K562 (cell line): ENCODE results near the gene FARP2. TPM values are rescaled to one million over a fixed set of nuclear protein-coding genes. Genes with fewer than 3 reads are reported as not detected.

Experiments used
- BRF1 ChIP-seq: IDR thresholded peaks from 3 replicates; pipeline ENCODE4 v1.6.1; 2011; ENCODE audit warnings: borderline replicate concordance, mild to moderate bottlenecking; ENCODE audit not compliant: insufficient read length; ENCODE audit errors: extremely low read depth
- FOSL1 ChIP-seq: fragments of 200-800 bp; sonication (Bioruptor generic); conservative IDR thresholded peaks from 2 replicates; pipeline ENCODE4 v1.6.1; 2016; ENCODE audit warnings: missing genetic modification characterization, missing compliant biosample characterization
- ID3 ChIP-seq, 2 experiments: fragments of 250-450 bp in 1 of 2; fragments of 450-650 bp in 1 of 2; sonication (Bioruptor Pico) in 1 of 2; IDR thresholded peaks; 2 replicates each; pipeline versions ENCODE4 v1.6.1 to v1.8.0; 2016 to 2021; ENCODE audit warnings: mild to moderate bottlenecking in 2 of 2, moderate library complexity in 2 of 2, missing compliant biosample characterization in 1 of 2, missing genetic modification characterization in 1 of 2
- NR2C2 ChIP-seq, 2 experiments: fragments of 200-800 bp in 1 of 2; sonication (Bioruptor generic) in 1 of 2; sonication (generic) in 1 of 2; formaldehyde crosslinking in 1 of 2; IDR thresholded peaks; 2 replicates each; pipeline versions ENCODE4 v1.6.1 to v1.8.0; 2016 to 2022; ENCODE audit warnings: mild to moderate bottlenecking in 1 of 2, missing compliant biosample characterization in 1 of 2, missing genetic modification characterization in 1 of 2, missing genetic modification reagents in 1 of 2
- PHF8 ChIP-seq: fragments of 200-600 bp; sonication (generic); IDR thresholded peaks from 2 replicates; pipeline ENCODE4 v1.6.1; 2012; ENCODE audit warnings: mixed run types, mild to moderate bottlenecking, inconsistent platforms, low read length, moderate library complexity, borderline replicate concordance
- PKNOX1 ChIP-seq: fragments of 450-650 bp; IDR thresholded peaks from 2 replicates; pipeline ENCODE4 v1.6.1; 2016
- RBBP5 ChIP-seq: fragments of 200-600 bp; sonication (generic); IDR thresholded peaks from 2 replicates; pipeline ENCODE4 v1.6.1; 2012; ENCODE audit warnings: borderline replicate concordance, mild to moderate bottlenecking, low read length, control low read depth, inconsistent platforms; ENCODE audit not compliant: insufficient read depth, poor library complexity, severe bottlenecking
- RBM22 ChIP-seq: fragments of 200-400 bp; formaldehyde crosslinking; IDR thresholded peaks from 2 replicates; pipeline ENCODE4 v1.6.1; 2018; ENCODE audit warnings: low read length, low read depth; ENCODE audit not compliant: poor library complexity, severe bottlenecking
- SAFB ChIP-seq: fragments of 200-400 bp; formaldehyde crosslinking; IDR thresholded peaks from 2 replicates; pipeline ENCODE4 v1.6.1; 2017; ENCODE audit warnings: low read depth, low read length, borderline replicate concordance
- TAF1 ChIP-seq: IDR thresholded peaks from 2 replicates; pipeline ENCODE4 v1.6.1; 2011; ENCODE audit warnings: mild to moderate bottlenecking, low read length, moderate library complexity; ENCODE audit not compliant: insufficient read depth, control insufficient read depth, severe bottlenecking; ENCODE audit errors: extremely low read depth
- TGIF2 ChIP-seq: sonication (generic); formaldehyde crosslinking; IDR thresholded peaks from 2 replicates; pipeline ENCODE4 v1.8.1; 2022; ENCODE audit warnings: mild to moderate bottlenecking, missing genetic modification reagents, moderate library complexity
- YY1 ChIP-seq, 3 experiments: IDR thresholded peaks; 2 replicates each; pipeline ENCODE4 v1.6.1; 2011; ENCODE audit warnings: low read length in 2 of 3, mild to moderate bottlenecking in 2 of 3, moderate library complexity in 2 of 3, borderline replicate concordance in 1 of 3, control low read depth in 1 of 3, low read depth in 1 of 3; ENCODE audit not compliant: insufficient read depth in 3 of 3, insufficient replicate concordance in 2 of 3, control insufficient read depth in 1 of 3, insufficient read length in 1 of 3; ENCODE audit errors: extremely low read depth in 1 of 3
- ZBTB1 ChIP-seq: sonication (generic); formaldehyde crosslinking; IDR thresholded peaks from 2 replicates; pipeline ENCODE4 v1.8.1; 2023; ENCODE audit warnings: missing genetic modification reagents, low read depth, mild to moderate bottlenecking, borderline replicate concordance
- ZBTB7A ChIP-seq: IDR thresholded peaks from 2 replicates; pipeline ENCODE4 v1.6.1; 2011; ENCODE audit warnings: low read depth, mild to moderate bottlenecking, low read length, moderate library complexity, borderline replicate concordance; ENCODE audit not compliant: control insufficient read depth
- ZNF639 ChIP-seq, 2 experiments: fragments of 200-800 bp in 1 of 2; sonication (Bioruptor generic) in 1 of 2; sonication (generic) in 1 of 2; formaldehyde crosslinking in 1 of 2; IDR thresholded peaks in 1 of 2; conservative IDR thresholded peaks in 1 of 2; 2 replicates each; pipeline versions ENCODE4 v1.5.0 to v1.6.1; 2016 to 2020; ENCODE audit warnings: missing compliant biosample characterization in 1 of 2, missing genetic modification characterization in 1 of 2, missing genetic modification reagents in 1 of 2
- polyA plus RNA-seq, 8 experiments: library from polyadenylated mRNA; depleted of rRNA in 4 of 8; stranded (reverse) in 5 of 8; unstranded in 3 of 8; fragments of >200 nt; fragmentation: Nextera tagmentation in 2 of 8; fragmentation: Illumina TruSeq in 1 of 8; extraction: Ambion mirVana in 2 of 8; extraction: Trizol in 1 of 8; gene quantifications; 2 replicates each; pipeline versions ENCODE4 v1.2.1 to v1.2.3, GENCODE V29; 2011 to 2014; ENCODE audit warnings: inconsistent platforms in 1 of 8, missing spikeins in 1 of 8
- total RNA-seq, 7 experiments: library from RNA; depleted of rRNA in 6 of 7; stranded (reverse); fragments of >200 nt in 6 of 7; fragmentation: Illumina TruSeq in 2 of 7; extraction: Trizol in 2 of 7; gene quantifications; 2 replicates each; pipeline versions ENCODE4 v1.2.1 to v1.2.3, GENCODE V29; 2011 to 2021; ENCODE audit warnings: low replicate concordance in 1 of 7
- TF ChIP-seq, protein P1 (sequence below), 2 experiments: fragments of 450-650 bp; IDR thresholded peaks; 2 replicates each; pipeline ENCODE4 v1.6.1; 2016
- TF ChIP-seq, protein P2 (sequence below): sonication (generic); formaldehyde crosslinking; IDR thresholded peaks from 2 replicates; pipeline ENCODE4 v1.5.0; 2020; ENCODE audit warnings: missing genetic modification reagents

FARP2 gene
- total and polyA plus RNA-seq, 9 of the 15 experiments (the other 6 are each of a cell fraction or from before 2014, with no cell fraction given): 4.1 to 38.1 (median 21.1) TPM

GRCh38 chr2:241315879-241316631 is 40.0 kb upstream of the FARP2 start, which contains the start of gene SEPTIN2 (continued):
- TF ChIP-seq, protein P1, sequence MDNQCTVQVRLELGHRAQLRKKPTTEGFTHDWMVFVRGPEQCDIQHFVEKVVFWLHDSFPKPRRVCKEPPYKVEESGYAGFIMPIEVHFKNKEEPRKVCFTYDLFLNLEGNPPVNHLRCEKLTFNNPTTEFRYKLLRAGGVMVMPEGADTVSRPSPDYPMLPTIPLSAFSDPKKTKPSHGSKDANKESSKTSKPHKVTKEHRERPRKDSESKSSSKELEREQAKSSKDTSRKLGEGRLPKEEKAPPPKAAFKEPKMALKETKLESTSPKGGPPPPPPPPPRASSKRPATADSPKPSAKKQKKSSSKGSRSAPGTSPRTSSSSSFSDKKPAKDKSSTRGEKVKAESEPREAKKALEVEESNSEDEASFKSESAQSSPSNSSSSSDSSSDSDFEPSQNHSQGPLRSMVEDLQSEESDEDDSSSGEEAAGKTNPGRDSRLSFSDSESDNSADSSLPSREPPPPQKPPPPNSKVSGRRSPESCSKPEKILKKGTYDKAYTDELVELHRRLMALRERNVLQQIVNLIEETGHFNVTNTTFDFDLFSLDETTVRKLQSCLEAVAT (IDR thresholded peaks at IDR 0.05): peak in 1 of 2 experiments; percentile 51; a peak in 1 of 4 replicates
- TF ChIP-seq BRF1 (no peak), SAFB (peak; percentile 49; the same call in 1 of the 2 replicates), RBBP5 (peak; percentile 64), FOSL1 (tag) (no peak), PKNOX1 (no peak), YY1 (IDR thresholded peaks at IDR 0.05; ENCODE audit: borderline replicate concordance in 1 of 3, control insufficient read depth in 1 of 3, extremely low read depth in 1 of 3, insufficient read depth in 3 of 3, insufficient read length in 1 of 3, insufficient replicate concordance in 2 of 3, low read depth in 1 of 3, low read length in 2 of 3) (peak; percentile 53 to 85 (median 65)), ZBTB1 (CRISPR knock-in tag) (0 out of 2 replicates have a peak, but pooled peaks have one; percentile 54), PHF8 (peak; percentile 68), NR2C2 (CRISPR knock-in tag; IDR thresholded peaks at IDR 0.05) (no peak), NR2C2 (tag; IDR thresholded peaks at IDR 0.05) (peak; percentile 85), RBM22 (peak; percentile 42), TGIF2 (CRISPR knock-in tag) (no peak), TAF1 (peak; percentile 20), ZBTB7A (peak; percentile 45; the same call in 1 of the 2 replicates), ZNF639 (CRISPR knock-in tag; conservative IDR thresholded peaks at IDR 0.05 in 1 of 2, IDR thresholded peaks at IDR 0.05 in 1 of 2) (no peak; a peak in 1 of 4 replicates), ID3 (CRISPR knock-in tag; IDR thresholded peaks at IDR 0.05) (no peak), ID3 (tag; IDR thresholded peaks at IDR 0.05) (peak; percentile 55)
- TF ChIP-seq, protein P2, sequence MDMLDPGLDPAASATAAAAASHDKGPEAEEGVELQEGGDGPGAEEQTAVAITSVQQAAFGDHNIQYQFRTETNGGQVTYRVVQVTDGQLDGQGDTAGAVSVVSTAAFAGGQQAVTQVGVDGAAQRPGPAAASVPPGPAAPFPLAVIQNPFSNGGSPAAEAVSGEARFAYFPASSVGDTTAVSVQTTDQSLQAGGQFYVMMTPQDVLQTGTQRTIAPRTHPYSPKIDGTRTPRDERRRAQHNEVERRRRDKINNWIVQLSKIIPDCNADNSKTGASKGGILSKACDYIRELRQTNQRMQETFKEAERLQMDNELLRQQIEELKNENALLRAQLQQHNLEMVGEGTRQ (CRISPR knock-in tag): no peak
